AG09309 (cell line): ENCODE data around the gene HLA-G.
"Not testable (repeated sequence)": the region's sequence is repeated elsewhere in the genome, so short reads cannot be mapped to it uniquely, and the experiment has no call there.

Source experiments
- DNase-seq: peaks from one replicate; pipeline ENCODE4 v3.0.0-alpha.2; 2010; ENCODE audit warnings: low read depth
- H3K4me3 ChIP-seq: 2 replicates; pipeline ENCODE4 v1.5.1; 2011; ENCODE audit warnings: mild to moderate bottlenecking, low read depth, low read length, moderate library complexity; ENCODE audit not compliant: control insufficient read depth
- CTCF ChIP-seq: IDR thresholded peaks from 2 replicates; pipeline ENCODE4 v1.5.1; 2011; ENCODE audit warnings: mild to moderate bottlenecking, low read depth, low read length, inconsistent platforms; ENCODE audit not compliant: insufficient read depth, control insufficient read depth; ENCODE audit errors: missing control alignments

Gene HLA-G

GRCh38 chr6:29875257-29875656 lies 47.6 kb downstream of the HLA-G start:
- no peak overlapping the region for H3K4me3 ChIP-seq
- TF ChIP-seq CTCF, result no peak
- no peak for DNase-seq

GRCh38 chr6:29875734-29876133 lies 48.1 kb downstream of the HLA-G start:
- H3K4me3 ChIP-seq, DNase-seq: not testable (repeated sequence)
